RWPE2 (cell line): ENCODE data around the gene UPF1.

ENCODE experiments used
- ATAC-seq: fragments of 200-7000 bp; cut with Tn5 transposase; 3 replicates; pipeline ENCODE4 v1.9.1; 2021; ENCODE audit warnings: low read depth
- DNase-seq: peaks from one replicate; pipeline ENCODE4 v3.0.0-alpha.2; 2020; ENCODE audit warnings: low spot score
- H3K27ac ChIP-seq: fragments of 450-650 bp; 2 replicates; pipeline ENCODE4 v1.5.1; 2017; ENCODE audit warnings: mild to moderate bottlenecking; ENCODE audit not compliant: poor library complexity, severe bottlenecking
- H3K27me3 ChIP-seq: fragments of 250-450 bp; sonication (Bioruptor Pico); 2 replicates; pipeline ENCODE4 v1.5.1; 2021; ENCODE audit warnings: mild to moderate bottlenecking, moderate library complexity; ENCODE audit not compliant: insufficient read depth, poor library complexity, severe bottlenecking
- H3K36me3 ChIP-seq: fragments of 250-450 bp; sonication (Bioruptor Pico); 2 replicates; pipeline ENCODE4 v1.5.1; 2020; ENCODE audit warnings: low read depth, mild to moderate bottlenecking, moderate library complexity
- H3K4me1 ChIP-seq: fragments of 250-450 bp; sonication (Bioruptor Pico); 2 replicates; pipeline ENCODE4 v1.5.1; 2021; ENCODE audit warnings: mild to moderate bottlenecking, moderate library complexity; ENCODE audit not compliant: insufficient read depth, poor library complexity, severe bottlenecking
- H3K4me3 ChIP-seq: fragments of 250-450 bp; sonication (Bioruptor Pico); 2 replicates; pipeline ENCODE4 v1.5.1; 2021; ENCODE audit warnings: mild to moderate bottlenecking, moderate library complexity; ENCODE audit not compliant: severe bottlenecking
- H3K9me3 ChIP-seq: fragments of 250-450 bp; sonication (Bioruptor Pico); 2 replicates; pipeline ENCODE4 v1.5.1; 2021; ENCODE audit warnings: mild to moderate bottlenecking, moderate library complexity; ENCODE audit not compliant: severe bottlenecking
- CTCF ChIP-seq: fragments of 450-650 bp; IDR thresholded peaks from one replicate; pipeline ENCODE4 v1.5.1; 2017; ENCODE audit warnings: mild to moderate bottlenecking, moderate library complexity; ENCODE audit not compliant: poor library complexity, severe bottlenecking

Gene UPF1

GRCh38 chr19:18851673-18852325 lies 20.0 kb downstream of the UPF1 start:
- H3K36me3 ChIP-seq, result peaks cover 97% of the 10 kb centered on the region
- no peaks in the 10 kb centered on the region for H3K9me3 ChIP-seq
- ATAC-seq (no peak), DNase-seq (peak; percentile 46)
- no peak overlapping the region for H3K27ac ChIP-seq
- H3K27me3 ChIP-seq, result no peaks in the 10 kb centered on the region
- H3K4me1 ChIP-seq, result peaks cover 19% of the 10 kb centered on the region
- no peak for TF ChIP-seq CTCF
- H3K4me3 ChIP-seq, result no peak overlapping the region

- DNase-seq (peak; percentile 36), ATAC-seq (no peak)
- no peak overlapping the region for H3K27ac ChIP-seq
- H3K4me1 ChIP-seq, result peaks cover 19% of the 10 kb centered on the region
- H3K4me3 ChIP-seq, result no peak overlapping the region
- H3K9me3 ChIP-seq, result no peaks in the 10 kb centered on the region
- H3K36me3 ChIP-seq, result peaks cover 97% of the 10 kb centered on the region
- no peak for TF ChIP-seq CTCF
- no peaks in the 10 kb centered on the region for H3K27me3 ChIP-seq
Measured at GRCh38 chr19:18852648-18853047, 20.9 kb downstream of the UPF1 start.

GRCh38 chr19:18853755-18854427 lies 22.1 kb downstream of the UPF1 start:
- Histone ChIP-seq H3K9me3 (no peaks in the 10 kb centered on the region), H3K36me3 (peaks cover 97% of the 10 kb centered on the region), H3K4me3 (no peak overlapping the region), H3K27ac (no peak overlapping the region), H3K27me3 (no peaks in the 10 kb centered on the region), H3K4me1 (peaks cover 14% of the 10 kb centered on the region)
- no peak for TF ChIP-seq CTCF
- ATAC-seq (0 out of 3 replicates have a peak, but pooled peaks have one; percentile 11), DNase-seq (peak; percentile 66)

GRCh38 chr19:18854982-18855381 lies 23.2 kb downstream of the UPF1 start:
- H3K36me3 ChIP-seq, result peaks cover 97% of the 10 kb centered on the region
- ATAC-seq, result no peak

More at GRCh38 chr19:18854982-18855381, 23.2 kb downstream of the UPF1 start:
- H3K27me3 ChIP-seq, result no peaks in the 10 kb centered on the region
- H3K9me3 ChIP-seq, result no peaks in the 10 kb centered on the region
- H3K4me3 ChIP-seq, result no peak overlapping the region
- no peak overlapping the region for H3K27ac ChIP-seq
- H3K4me1 ChIP-seq, result peaks cover 6% of the 10 kb centered on the region
- peak; percentile 53 for DNase-seq
- no peak for TF ChIP-seq CTCF
